HG03457 (cell line): ENCODE data around the gene SLX4IP.

Experiments
- ATAC-seq: cut with Tn5 transposase; IDR thresholded peaks from one replicate; pipeline ENCODE4 v1.9.1; 2021; ENCODE audit warnings: moderate number of reproducible peaks; ENCODE audit not compliant: unreplicated experiment

SLX4IP gene

DNA sequence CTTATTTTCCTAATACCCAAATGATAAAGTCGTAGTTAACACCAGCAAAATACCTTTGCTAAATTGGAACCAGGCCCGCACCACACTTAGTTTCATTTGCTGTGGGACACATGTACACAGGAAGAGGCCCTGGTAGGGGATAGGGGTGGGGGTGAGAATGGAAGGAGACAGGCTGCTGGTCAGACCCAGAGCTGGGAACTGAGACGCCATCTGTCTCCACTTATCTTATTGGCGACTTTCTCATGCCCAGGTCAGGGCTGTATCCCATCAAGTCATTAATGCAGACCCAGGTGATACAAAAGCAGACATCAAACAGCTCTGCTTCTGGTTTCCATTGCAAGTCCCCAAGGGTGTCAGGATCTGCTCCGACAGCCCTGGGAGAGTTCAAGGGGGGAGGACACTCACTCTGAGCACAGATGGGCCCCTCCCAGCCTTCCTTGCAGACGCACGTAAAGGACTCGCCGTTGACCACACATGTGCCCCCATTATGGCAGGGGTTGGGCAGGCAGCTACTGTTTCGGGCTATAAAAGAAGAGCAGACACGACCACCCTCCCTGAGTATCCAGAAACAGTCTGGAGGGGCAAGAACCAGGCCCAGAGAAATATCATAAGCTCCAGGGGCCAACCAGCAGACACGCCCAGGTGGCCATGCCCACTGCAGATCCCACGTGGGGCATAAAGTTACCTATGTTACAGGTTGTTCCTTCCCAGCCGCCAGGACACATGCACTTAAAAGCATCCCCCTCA is 209.5 kb downstream of the SLX4IP start:
- ATAC-seq: no peak

DNA sequence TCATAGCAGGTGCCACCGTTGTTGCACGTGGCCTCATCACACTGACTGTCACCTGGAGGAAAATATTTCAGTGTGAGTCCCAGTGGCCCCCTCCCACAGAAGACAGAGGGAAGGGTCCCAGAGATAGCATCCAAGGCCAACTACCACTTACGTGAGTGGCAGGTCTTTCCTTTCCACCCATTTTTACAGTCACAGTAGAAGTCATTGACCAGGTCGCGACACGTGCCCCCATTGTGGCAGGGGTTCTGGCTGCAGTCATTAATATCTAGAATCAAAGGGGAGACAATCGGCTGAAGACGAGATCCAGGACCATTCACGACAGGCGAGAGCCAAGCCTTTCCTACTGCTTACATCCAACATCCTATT is 210.1 kb downstream of the SLX4IP start:
- ATAC-seq: no peak

- ATAC-seq: no peak
Observed at GRCh38 chr20:10646006-10646405, 210.9 kb downstream of the SLX4IP start.

GRCh38 chr20:10646886-10647420 is 211.8 kb downstream of the SLX4IP start:
- ATAC-seq: no peak

- no peak for ATAC-seq
Observed at GRCh38 chr20:10647471-10647870, 212.4 kb downstream of the SLX4IP start.

GRCh38 chr20:10647909-10648308 is 212.8 kb downstream of the SLX4IP start:
- no peak for ATAC-seq

- no peak for ATAC-seq
Observed at GRCh38 chr20:10648651-10649050, 213.5 kb downstream of the SLX4IP start.

GRCh38 chr20:10649080-10649796 is 214.1 kb downstream of the SLX4IP start:
- ATAC-seq: no peak

DNA sequence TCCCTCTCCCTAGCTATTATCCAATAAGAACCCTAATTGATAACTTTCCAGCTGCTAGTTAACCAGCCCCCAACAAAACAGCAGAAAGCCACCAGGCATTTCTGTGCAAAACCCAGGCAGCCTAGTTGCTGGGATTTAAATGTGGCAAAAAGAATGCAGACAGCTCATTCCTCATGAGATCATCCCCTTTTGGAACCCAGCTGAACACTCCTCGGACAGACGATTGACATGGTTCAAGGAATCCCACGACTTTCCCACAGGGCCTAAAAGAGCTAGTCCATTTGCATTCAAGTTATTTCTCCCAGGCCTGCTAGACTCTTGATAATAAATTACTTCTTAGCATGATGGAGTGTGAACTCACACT is 214.7 kb downstream of the SLX4IP start:
- ATAC-seq: no peak

- no peak for ATAC-seq
Observed at GRCh38 chr20:10651227-10651990, 216.3 kb downstream of the SLX4IP start.

- ATAC-seq: no peak
Observed at GRCh38 chr20:10652185-10652584, 217.1 kb downstream of the SLX4IP start.

DNA sequence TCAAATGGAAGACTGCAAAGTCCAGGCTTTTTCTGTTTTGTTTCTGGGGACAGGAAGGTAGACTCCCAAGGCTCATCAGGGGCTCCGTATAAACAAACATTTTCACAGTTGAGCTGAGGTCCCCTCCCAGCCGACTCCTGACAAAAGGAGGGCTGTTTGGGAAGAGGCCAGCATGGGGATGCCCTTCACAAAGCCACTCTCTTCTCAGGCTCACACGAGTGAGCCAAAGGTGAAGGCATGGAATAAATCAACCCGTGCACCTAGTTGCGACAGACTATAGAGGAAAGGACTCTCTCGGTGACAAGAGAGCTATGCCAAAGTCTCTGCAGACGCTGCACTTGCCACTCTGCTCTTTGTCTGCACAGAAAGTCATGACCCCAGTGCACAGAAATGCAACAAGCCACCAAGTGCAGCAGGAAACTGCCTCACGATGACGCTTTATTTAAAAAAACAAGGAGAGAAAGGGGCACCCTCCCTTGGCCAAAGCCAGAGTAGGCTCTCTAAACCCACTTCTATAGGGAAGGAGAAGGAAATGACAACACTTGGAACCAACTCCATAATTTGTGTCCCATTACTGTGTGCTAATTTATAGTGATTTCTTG is 217.7 kb downstream of the SLX4IP start:
- no peak for ATAC-seq

GRCh38 chr20:10653599-10654249 is 218.6 kb downstream of the SLX4IP start:
- no peak for ATAC-seq

- ATAC-seq: no peak
Observed at GRCh38 chr20:10654250-10654610, 219.1 kb downstream of the SLX4IP start.

DNA sequence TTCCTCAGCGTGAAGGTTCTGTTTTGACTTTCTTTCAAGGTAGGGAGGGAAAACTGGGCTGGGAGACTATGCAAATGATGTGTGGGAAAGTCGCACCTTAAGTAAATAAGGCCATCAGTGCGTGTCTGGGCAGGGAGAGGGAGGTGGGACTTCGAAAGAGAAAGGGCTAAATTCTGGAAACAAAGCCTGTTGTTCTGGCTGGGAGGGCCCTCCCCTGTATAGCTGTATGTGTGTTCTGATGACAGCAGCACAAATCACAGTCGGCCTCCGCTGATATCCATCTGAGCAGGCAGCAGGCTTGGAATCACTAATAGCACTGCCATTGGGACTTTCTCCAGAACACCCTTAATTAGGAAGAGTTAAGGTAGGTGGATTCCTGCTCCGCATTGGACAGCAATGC is 219.5 kb downstream of the SLX4IP start:
- peak; percentile 72 for ATAC-seq

- ATAC-seq: no peak
Observed at GRCh38 chr20:10655720-10656669, 220.9 kb downstream of the SLX4IP start.

- no peak for ATAC-seq
Observed at GRCh38 chr20:10657453-10657852, 222.3 kb downstream of the SLX4IP start.

DNA sequence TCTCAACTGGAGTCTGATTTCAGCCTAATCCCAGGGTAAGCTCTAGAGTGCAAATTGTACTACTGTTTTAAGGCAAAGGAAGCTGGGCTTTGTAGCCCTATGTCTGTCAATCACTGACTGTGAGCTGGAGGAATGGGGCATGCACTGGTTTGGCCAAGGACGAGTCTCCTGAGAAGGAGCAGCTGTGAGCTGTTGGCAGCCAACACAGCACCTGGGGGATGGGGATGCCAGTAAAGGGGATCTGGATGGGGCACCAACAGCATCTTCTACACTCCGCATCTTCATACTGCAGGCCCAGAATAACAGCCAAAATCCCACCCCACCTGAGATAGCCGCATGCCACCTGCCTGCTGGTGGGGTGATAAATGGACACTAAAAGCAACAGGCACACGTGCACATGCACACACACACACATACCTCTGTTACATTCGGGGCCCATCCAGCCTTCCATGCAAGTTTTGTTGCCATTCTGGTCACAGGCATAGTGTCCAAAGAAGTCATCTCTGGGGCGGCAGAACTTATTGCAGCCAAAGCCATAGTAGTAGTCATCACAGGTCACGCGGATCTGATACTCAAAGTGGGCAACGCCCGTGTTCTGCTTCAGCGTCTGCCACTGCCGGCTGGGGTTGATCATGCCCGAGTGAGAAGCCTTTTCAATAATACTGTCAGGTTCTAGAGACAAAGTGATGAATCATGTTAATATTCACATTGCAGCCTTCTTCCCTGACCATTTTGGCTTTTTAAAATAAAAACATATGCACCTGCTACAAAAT is 223.1 kb downstream of the SLX4IP start:
- no peak for ATAC-seq
